ENCODE measurements around the gene HAUS8. TPM values are rescaled to one million over a fixed set of nuclear protein-coding genes. Genes with fewer than 3 reads are reported as not detected.
A peak's percentile ranks its signal among the peaks of the same experiment; 100 is the strongest.

The HAUS8 gene
- total and polyA plus RNA-seq, 9 of the 15 experiments (the other 6 are each of a cell fraction or from before 2014, with no cell fraction given) = 20.5 to 53.2 (median 36.0) TPM

DNA sequence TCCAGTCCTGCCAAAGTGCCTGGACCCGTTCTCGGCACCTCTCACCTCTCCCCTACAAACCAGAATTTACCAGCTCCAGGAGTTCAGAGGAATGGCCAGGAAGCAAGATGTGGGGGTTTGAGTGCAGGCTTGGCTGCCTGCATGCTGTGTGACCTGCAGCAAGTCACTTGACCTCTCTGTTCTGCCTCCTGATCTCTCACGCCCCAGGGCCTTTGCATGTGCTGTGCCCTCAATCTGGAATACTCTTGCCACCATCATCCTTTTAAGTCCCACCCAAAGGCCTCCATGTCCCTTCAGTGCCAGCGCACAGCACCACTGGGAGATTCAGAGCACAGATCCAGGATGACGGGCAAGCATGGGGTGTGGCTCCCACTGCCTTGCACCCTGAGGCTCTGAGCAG lies 43.7 kb upstream of the HAUS8 start (continued):
- TF ChIP-seq KDM5B (IDR thresholded peaks at IDR 0.05; ENCODE audit: insufficient replicate concordance, low read depth, low read length) (no peak), CBX3 (IDR thresholded peaks at IDR 0.05; ENCODE audit: borderline replicate concordance in 1 of 2, low read length in 2 of 2) (0 out of 3 replicates have a peak, but pooled peaks of 1 of the 2 experiments have one; percentile 44), HDAC1 (IDR thresholded peaks at IDR 0.05) (no peak), SP2 (IDR thresholded peaks at IDR 0.05; ENCODE audit: extremely low read depth, low read depth, low read length, poor library complexity, severe bottlenecking) (no peak), SIRT6 (IDR thresholded peaks at IDR 0.05; ENCODE audit: low read depth, low read length) (no peak), ARID2 (IDR thresholded peaks at IDR 0.05) (no peak), ATF7 (IDR thresholded peaks at IDR 0.05) (no peak), KHSRP (IDR thresholded peaks at IDR 0.05) (no peak), ZNF133 (CRISPR knock-in tag; IDR thresholded peaks at IDR 0.05) (no peak), THRAP3 (IDR thresholded peaks at IDR 0.05; ENCODE audit: borderline replicate concordance) (no peak), ADNP (tag; IDR thresholded peaks at IDR 0.05) (peak; percentile 59; the same call in 1 of the 2 replicates), MAZ (CRISPR knock-in tag; conservative IDR thresholded peaks at IDR 0.05 in 1 of 2, IDR thresholded peaks at IDR 0.05 in 1 of 2) (no peak), NEUROD1 (IDR thresholded peaks at IDR 0.05; ENCODE audit: borderline replicate concordance, low read depth, low read length, partially characterized antibody) (no peak), RBM14 (IDR thresholded peaks at IDR 0.05; ENCODE audit: borderline replicate concordance, insufficient read depth, low read depth, low read length) (no peak), POLR2A (conservative IDR thresholded peaks at IDR 0.05) (no peak), RCOR1 (IDR thresholded peaks at IDR 0.05; ENCODE audit: borderline replicate concordance in 1 of 2, low read depth in 2 of 2, low read length in 2 of 2) (peak in 1 of 2 experiments; percentile 89; a peak in 2 of 4 replicates), DIDO1 (tag; IDR thresholded peaks at IDR 0.05; ENCODE audit: low read depth) (no peak), BMI1 (IDR thresholded peaks at IDR 0.05; ENCODE audit: low read length) (no peak), LEF1 (IDR thresholded peaks at IDR 0.05) (no peak)
- TF ChIP-seq, protein P1, sequence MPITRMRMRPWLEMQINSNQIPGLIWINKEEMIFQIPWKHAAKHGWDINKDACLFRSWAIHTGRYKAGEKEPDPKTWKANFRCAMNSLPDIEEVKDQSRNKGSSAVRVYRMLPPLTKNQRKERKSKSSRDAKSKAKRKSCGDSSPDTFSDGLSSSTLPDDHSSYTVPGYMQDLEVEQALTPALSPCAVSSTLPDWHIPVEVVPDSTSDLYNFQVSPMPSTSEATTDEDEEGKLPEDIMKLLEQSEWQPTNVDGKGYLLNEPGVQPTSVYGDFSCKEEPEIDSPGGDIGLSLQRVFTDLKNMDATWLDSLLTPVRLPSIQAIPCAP (CRISPR knock-in tag; IDR thresholded peaks at IDR 0.05; ENCODE audit: borderline replicate concordance) = no peak
- TF ChIP-seq, protein P2, sequence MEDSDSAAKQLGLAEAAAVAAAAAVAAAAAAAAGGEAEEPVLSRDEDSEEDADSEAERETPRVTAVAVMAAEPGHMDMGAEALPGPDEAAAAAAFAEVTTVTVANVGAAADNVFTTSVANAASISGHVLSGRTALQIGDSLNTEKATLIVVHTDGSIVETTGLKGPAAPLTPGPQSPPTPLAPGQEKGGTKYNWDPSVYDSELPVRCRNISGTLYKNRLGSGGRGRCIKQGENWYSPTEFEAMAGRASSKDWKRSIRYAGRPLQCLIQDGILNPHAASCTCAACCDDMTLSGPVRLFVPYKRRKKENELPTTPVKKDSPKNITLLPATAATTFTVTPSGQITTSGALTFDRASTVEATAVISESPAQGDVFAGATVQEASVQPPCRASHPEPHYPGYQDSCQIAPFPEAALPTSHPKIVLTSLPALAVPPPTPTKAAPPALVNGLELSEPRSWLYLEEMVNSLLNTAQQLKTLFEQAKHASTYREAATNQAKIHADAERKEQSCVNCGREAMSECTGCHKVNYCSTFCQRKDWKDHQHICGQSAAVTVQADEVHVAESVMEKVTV (CRISPR knock-in tag; IDR thresholded peaks at IDR 0.05) = no peak
- TF ChIP-seq, protein P3, sequence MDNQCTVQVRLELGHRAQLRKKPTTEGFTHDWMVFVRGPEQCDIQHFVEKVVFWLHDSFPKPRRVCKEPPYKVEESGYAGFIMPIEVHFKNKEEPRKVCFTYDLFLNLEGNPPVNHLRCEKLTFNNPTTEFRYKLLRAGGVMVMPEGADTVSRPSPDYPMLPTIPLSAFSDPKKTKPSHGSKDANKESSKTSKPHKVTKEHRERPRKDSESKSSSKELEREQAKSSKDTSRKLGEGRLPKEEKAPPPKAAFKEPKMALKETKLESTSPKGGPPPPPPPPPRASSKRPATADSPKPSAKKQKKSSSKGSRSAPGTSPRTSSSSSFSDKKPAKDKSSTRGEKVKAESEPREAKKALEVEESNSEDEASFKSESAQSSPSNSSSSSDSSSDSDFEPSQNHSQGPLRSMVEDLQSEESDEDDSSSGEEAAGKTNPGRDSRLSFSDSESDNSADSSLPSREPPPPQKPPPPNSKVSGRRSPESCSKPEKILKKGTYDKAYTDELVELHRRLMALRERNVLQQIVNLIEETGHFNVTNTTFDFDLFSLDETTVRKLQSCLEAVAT (IDR thresholded peaks at IDR 0.05) = no peak
